Left renal cortex interstitium (tissue), 4 donors: ENCODE measurements around the gene AFAP1. TPM values are rescaled to one million over a fixed set of nuclear protein-coding genes. Genes with fewer than 3 reads are reported as not detected.
"Not testable (repeated sequence)": the region's sequence is repeated elsewhere in the genome, so short reads cannot be mapped to it uniquely, and the experiment has no call there.

Experiments
- DNase-seq, 4 donors: peaks; one replicate each; pipeline ENCODE4 v3.0.0-alpha.2; 2013; ENCODE audit warnings: low read depth in 4 of 4, low spot score in 2 of 4, missing footprints in 1 of 4
- polyA plus RNA-seq, 4 donors: library from polyadenylated mRNA; unstranded; fragments of 120-200 nt; gene quantifications; one replicate each; pipeline ENCODE4 v1.2.1, GENCODE V29; 2013; ENCODE audit not compliant: insufficient read length in 4 of 4

AFAP1 gene
- polyA plus RNA-seq, 4 donors = 19.5 to 26.5 (median 24.7) TPM

GRCh38 chr4:7924163-7924562 lies 15.5 kb downstream of the AFAP1 start:
- DNase-seq = no peak

GRCh38 chr4:7922466-7922865 lies 17.2 kb downstream of the AFAP1 start:
- no peak for DNase-seq

GRCh38 chr4:7918981-7919380 lies 20.7 kb downstream of the AFAP1 start:
- no peak for DNase-seq

- DNase-seq = not testable (repeated sequence)
Measured at GRCh38 chr4:7918187-7918586, 21.5 kb downstream of the AFAP1 start.

- no peak for DNase-seq
Measured at GRCh38 chr4:7917669-7918068, 22.0 kb downstream of the AFAP1 start.

GRCh38 chr4:7915875-7916242 lies 23.8 kb downstream of the AFAP1 start:
- DNase-seq = no peak

GRCh38 chr4:7912826-7913225 lies 26.8 kb downstream of the AFAP1 start:
- no peak for DNase-seq

GRCh38 chr4:7910952-7911578 lies 28.6 kb downstream of the AFAP1 start:
- DNase-seq = no peak

- no peak for DNase-seq
Measured at GRCh38 chr4:7910263-7910896, 29.3 kb downstream of the AFAP1 start.

GRCh38 chr4:7909463-7910262 lies 30.0 kb downstream of the AFAP1 start:
- DNase-seq = no peak

- no peak for DNase-seq
Measured at GRCh38 chr4:7908668-7909067, 31.0 kb downstream of the AFAP1 start.

- DNase-seq = no peak
Measured at GRCh38 chr4:7907142-7907541, 32.5 kb downstream of the AFAP1 start.

- DNase-seq = no peak
Measured at GRCh38 chr4:7906171-7906701, 33.4 kb downstream of the AFAP1 start.

GRCh38 chr4:7904952-7905915 lies 34.4 kb downstream of the AFAP1 start:
- no peak for DNase-seq

GRCh38 chr4:7903791-7904516 lies 35.7 kb downstream of the AFAP1 start:
- no peak for DNase-seq

GRCh38 chr4:7902826-7903225 lies 36.8 kb downstream of the AFAP1 start:
- DNase-seq = no peak

GRCh38 chr4:7902101-7902553 lies 37.5 kb downstream of the AFAP1 start:
- DNase-seq = no peak

- DNase-seq = no peak
Measured at GRCh38 chr4:7901311-7901885, 38.3 kb downstream of the AFAP1 start.

GRCh38 chr4:7900334-7900909 lies 39.2 kb downstream of the AFAP1 start:
- no peak for DNase-seq
